Measurements from ENCODE around the gene SMURF2.
"Not testable (repeated sequence)": the region's sequence is repeated elsewhere in the genome, so short reads cannot be mapped to it uniquely, and the experiment has no call there.

Gene SMURF2

DNA sequence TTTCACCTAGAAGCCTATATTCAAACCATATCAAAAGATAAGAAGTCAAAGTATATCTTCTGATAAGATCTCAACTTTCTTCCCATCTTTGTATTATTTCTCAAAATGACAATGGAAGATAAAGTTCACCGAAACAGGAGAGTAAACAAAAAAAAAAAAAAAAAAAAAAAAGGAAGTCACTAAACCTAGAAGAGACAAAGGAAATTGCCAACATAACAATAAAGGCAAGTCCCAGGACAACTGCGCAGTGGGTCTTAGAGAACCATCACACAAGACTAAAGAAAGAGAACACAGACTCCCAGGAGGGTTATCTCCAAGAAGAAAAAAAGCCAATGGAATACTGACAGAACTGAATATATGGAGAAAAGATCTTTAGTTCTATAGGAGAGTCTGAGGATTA lies 65.7 kb downstream of the SMURF2 start:
- DNase-seq (ENCODE audit: low read depth) = no peak

DNA sequence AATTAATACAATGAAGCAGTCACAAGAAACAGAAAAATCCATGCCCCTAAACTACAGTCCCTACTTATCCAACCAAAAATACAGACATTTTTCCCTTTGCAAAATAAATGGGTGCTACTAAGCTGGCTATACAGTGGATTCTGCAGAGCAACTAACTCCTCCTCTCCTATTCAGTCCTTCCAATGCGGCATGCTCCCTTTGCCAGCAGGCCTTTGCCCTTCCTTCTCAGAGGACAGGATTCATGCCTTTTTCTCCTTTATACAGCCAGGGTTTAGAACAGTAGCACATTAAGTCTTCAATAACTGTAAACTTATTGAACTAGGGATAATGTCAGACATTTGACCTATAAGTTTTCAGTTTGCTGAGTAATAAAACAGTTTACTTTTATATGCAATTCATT lies 70.2 kb downstream of the SMURF2 start:
- DNase-seq (ENCODE audit: low read depth) = no peak

DNA sequence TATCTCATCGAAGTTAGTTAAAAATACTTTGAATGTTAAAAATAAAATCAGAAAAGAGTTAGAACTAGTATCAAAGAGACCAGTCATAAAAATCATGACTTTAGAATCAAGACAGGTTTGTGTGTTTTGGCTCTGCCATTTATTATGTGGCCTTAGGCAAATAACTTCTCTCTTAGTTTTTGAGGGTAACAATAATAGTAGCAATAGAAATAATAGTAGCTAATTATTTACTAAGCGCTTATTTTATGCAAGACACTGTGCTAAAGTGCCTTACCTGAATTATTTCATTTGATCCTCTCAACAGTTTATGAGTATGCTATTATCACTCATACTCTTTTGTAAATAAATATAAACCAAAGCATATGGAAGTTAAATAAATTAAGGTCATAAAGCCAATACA lies 77.0 kb downstream of the SMURF2 start:
- DNase-seq (ENCODE audit: low read depth) = no peak

DNA sequence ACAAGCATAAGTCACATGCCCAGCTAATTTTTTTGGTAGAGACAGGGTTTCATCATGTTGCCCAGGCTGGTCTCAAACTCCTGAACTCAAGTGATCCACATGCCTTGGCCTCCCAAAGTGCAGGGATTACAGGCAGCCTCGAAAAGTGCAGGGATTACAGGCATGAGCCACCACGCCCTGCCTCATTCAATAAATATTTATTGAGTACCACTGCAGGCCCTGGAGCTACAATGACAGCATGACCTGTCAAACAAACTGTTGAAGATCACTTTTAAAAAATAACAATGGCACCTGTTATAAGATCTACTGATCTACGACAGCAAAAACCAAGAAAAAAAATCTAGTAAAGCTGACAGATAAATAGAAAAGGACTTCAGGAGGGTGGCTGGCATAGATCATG lies 79.1 kb downstream of the SMURF2 start:
- DNase-seq (ENCODE audit: low read depth) = no peak

DNA sequence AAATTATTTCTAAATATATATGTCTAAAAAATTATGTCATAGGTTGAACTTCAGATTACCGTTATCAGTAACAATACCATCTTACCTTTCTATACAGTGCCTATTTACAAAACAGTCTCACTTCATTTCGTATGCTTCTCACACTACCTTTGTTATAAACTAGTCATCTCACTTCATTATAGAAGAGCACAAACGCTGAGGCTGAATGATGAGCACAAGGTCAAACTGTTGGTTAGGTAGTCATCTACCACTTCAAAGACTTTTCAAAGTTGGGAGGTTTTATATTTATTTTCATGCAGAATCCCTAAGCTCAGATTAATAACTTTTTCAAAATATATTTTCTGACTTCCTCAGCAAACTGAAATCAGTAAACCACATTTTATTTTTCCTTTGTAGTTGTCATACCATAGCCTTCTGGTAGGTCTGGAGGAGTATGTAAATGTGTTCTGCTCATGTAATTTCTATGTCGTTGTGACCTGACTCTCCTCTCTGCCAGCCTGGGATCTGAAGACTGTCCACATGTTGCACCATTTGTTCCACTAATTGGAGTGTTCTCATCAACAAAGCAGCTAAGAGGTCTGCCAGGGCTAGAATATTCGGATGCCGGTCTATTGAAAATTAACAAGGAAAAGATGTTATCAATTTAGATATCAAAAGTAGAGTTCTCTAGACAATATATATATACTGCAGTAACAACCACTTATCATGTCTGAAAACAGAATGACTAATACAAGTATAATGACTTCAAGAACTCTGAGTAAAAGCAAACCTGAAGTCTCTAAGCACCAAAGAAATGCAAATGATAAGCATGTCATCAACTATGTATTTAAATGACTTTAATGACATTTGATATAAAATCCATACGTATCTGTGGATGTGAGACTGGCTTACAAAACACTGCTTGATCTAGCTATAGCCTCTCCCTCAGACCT lies 81.5 kb downstream of the SMURF2 start:
- no peak for DNase-seq (ENCODE audit: low read depth)

DNA sequence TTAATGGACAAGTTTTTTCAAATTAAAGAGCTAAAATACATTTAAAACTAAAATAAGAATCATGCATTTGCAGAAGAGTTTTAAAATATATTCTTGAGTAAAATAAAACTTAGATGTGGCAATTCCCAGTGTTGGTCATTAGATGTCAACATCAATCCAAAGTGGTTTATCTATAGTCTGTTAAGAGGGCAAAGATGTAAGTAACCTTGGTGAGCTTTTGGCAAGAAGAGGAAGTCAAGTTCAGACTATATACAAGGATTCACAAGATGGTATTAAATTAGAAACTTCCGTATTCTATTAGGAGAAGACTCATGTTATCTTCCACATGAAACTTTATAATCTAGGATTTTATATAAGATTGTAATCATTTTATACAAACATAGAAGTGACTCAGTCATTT lies 82.2 kb downstream of the SMURF2 start:
- no peak for DNase-seq (ENCODE audit: low read depth)

DNA sequence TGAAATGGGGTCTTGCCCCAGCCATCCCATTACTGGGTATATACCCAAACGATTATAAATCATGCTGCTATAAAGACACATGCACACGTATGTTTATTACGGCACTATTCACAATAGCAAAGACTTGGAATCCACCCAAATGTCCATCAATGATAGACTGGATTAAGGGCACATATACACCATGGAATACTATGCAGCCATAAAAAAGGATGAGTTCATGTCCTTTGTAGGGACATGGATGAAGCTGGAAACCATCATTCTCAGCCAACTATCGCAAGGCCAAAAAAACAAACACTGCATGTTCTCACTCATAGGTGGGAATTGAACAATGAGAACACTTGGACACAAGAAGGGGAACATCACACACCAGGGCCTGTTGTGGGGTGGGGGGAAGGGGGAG lies 85.1 kb downstream of the SMURF2 start:
- DNase-seq (ENCODE audit: low read depth) = not testable (repeated sequence)

DNA sequence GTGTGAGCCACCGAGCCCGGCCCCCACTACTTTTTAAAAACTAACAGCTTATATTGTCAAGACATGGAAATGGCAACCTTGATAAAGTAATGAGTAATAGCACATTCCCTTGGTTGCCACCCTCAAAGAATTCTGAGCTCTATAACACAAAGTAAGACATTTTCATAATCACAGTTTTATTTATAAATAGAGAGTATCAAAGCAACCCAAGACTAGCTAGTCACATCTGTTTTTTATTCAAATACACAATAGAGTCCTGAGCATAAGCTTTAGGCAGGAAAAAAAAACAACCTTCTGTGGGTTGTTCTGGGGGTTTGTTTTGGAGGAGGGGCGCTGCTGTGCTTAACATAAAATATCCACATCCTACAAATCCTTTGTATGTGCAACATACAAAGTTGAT lies 86.7 kb downstream of the SMURF2 start:
- no peak for DNase-seq (ENCODE audit: low read depth)

DNA sequence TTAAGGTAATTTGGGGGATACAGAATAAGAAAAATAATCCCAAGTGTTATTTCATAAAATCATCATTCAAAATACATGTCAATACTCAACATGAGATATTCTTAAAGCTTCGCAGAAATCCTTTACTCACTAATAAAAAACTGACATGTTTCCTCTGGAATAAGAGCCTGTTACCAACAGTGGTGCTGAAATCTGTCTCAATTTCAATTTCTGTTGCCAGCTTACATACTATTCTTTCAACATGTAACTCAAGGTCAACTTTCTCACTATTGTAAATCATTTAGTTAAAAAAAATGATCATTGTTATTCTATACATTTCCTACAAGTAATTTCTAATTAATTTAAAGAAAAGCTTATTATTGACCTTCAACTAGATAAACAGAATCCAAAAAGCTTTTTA lies 87.5 kb downstream of the SMURF2 start:
- DNase-seq (ENCODE audit: low read depth) = no peak

DNA sequence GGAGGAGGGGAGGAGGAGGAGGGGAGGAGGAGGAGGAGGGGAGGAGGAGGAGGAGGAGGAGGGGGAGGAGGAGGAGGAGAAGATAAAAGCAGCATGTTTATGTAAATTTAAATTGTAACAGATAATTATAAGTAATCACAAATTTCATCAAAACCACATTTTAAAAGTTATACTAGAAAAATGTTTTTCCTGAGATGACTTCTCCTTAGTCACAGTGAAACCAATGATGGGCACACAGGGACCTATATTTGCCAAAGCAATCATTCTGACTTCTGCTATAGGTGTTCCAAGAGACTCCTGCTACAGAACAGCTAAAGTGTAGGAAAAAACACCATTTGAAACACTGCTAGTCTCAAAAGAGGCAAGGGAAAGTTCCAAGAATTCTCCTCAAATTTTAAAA lies 88.9 kb downstream of the SMURF2 start:
- no peak for DNase-seq (ENCODE audit: low read depth)

DNA sequence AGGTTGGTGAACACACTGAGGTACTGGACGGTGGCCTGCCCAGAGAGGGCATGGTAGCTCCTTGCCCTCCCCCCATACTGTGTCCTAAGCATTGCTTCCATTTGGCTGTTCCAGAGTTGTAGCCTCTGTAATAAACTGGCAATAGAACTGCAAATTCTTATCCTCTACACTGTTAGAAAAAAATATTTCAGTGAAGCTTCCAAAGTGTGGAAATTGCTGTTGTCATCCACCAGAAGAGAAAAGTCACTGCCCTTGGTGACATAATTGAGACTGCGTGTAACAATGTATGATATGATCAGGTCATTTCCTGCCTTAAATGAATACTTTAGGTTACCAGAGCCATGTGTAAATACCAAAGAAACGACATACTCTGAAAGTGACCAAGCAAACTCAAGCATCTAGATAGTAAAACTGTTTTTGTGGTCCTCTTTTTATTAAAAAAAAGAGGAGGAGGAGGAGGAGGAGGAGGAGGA lies 89.4 kb downstream of the SMURF2 start:
- DNase-seq (ENCODE audit: low read depth) = peak; percentile 10

DNA sequence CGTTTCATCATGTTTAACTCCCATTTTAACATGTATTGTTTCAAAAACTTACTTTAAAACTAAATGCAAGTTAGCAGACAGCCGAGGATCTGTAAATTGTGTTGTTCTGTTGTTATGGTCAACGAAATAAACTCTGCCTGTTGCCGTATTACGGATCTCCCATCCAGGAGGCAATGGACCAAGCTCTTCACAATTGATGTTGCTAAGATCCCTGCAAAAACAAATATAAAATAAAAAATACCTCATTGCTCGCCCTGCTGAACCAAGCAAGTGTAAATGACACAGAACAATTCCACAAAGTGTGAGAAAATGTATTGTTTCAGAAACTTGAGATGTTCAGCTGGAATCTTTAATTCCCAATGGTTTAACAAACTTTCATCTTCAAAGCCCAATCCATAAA lies 90.4 kb downstream of the SMURF2 start:
- no peak for DNase-seq (ENCODE audit: low read depth)

DNA sequence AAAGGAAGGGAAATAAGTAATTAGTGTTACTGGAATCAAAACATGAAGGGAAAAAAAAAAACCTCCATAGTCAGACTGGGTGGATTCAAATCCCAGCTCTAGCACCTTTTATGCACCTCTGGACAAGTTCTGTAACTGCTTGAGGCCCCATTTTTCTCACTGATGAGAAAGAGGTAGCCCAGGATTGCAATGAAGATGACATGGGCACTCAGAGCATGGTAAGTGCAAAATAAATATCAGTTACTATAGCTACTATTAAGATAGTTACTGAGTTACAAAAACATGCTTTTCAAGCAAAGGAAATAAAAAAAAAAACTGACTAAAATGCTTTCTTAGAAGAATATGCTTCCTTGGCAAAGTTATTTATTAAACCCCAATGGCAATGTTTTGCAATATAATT lies 96.5 kb downstream of the SMURF2 start:
- no peak for DNase-seq (ENCODE audit: low read depth)

DNA sequence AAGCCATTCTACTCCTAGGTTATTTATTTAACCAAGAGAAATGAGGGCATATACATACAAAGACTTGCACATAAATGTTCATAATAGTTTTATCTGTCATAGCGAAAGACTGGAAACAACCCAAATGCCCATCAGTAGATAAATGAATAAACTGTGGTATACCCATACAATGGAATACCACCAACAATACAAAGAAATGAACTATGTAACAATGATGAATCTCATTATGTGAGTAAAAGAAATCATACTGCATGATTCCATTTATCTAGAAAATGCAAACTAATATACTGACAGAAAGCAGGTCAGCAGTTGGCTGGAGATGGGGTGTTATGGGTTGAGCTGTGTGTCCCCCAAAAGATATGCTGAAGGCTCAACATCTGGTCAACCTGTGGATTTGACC lies 98.0 kb downstream of the SMURF2 start:
- no peak for DNase-seq (ENCODE audit: low read depth)

DNA sequence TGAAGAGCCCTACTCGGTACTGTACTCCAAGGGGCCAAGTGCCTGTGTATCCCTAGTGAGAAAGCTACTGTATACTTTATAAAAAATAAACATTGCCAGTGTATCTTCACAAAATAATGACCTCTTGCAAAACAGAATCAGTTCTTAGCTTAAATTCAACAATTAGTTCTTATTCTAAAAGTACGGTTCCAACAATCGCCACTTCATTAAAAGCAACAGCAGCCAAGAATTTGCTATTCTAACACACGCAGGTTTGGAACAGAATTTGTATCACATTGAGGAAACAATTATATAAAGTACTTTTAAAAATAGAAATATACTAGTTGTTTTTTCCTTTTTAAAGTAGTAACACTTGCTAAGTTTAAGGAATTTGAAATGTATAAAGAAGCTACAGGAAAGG lies 106.8 kb downstream of the SMURF2 start:
- DNase-seq (ENCODE audit: low read depth) = no peak

DNA sequence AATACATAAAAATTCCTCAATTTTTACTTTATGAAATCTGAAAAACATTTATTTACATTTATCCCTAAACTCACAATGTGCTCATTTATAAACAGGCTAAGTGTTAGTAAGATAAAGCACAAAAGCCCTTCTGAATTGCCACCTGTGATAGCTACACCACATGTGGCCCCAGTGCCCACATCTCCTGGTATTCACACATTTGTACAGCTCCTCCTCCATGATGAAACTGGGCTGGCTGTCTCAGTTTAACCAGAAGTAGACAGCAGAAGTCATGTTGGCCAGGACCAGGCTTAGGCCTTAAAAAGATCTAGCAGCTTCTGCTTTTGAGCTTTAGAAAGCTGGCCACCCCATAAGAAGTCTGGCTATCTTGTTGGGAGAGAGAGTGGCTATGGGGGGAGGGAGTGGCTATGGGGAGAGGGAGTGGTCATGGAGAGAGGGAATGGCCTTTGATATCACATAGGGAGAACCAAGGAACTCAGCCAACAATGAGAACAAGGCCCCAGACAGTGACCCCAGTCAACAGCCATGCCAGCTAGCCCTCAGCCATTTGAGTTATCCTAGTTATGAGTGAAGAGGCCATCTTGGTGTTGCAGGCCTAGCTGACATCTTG lies 108.0 kb downstream of the SMURF2 start:
- DNase-seq (ENCODE audit: low read depth) = no peak

DNA sequence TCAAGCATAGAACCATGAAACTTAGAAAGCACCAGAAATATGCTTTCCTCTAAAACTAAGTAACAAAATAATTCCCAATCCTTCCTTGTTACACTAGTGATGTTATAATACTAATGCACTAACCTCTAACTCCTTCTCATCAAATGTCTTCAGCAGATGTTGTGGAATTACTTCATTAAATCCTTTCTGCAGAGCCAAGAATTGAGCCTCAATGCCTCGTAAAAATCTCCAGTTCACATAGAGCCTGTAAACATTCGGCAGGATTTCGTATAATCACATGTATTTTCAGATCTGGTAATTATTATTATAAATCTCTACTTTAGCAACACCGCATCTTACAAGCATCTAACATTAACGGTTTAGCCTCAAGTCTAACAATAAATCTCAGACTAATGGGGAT lies 110.6 kb downstream of the SMURF2 start:
- DNase-seq (ENCODE audit: low read depth) = no peak

DNA sequence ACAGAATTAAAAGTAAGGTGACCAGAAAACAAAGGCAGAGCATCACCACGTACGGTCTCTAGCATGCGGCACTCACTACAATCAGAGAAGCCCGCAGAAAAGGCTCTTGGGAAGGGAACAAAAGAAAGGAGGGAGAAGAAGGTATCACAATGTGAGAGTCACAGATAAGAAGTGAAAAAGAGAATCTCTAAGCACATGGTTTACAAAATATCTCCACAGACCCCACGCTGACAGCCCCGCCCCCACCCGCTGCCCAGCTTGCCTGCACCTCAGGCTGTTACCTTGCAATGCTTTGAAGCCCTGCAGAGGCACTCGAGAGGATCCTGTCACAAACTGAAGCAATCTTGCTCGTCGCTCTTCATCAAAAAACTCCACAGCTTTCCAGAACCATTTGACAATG lies 114.8 kb downstream of the SMURF2 start:
- DNase-seq (ENCODE audit: low read depth) = no peak

DNA sequence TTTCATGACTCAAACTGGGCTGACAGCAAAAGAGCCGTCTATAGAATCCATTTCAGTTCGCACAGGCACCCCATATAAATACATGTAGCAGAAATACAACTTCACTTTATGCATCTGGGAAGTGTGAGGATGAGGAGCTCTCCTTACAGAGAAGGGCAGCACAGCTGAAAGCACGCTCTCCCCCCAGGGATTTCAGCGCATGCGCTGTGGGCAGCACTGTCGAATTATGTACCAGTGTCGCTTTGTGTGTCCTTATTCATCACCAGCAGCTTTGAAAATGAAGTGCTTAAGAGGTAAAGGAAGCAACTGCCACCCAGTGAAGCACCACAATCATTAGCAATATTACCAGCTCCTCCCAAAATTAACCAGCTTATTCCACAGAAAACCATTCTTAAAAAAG lies 115.4 kb downstream of the SMURF2 start:
- no peak for DNase-seq (ENCODE audit: low read depth)

DNA sequence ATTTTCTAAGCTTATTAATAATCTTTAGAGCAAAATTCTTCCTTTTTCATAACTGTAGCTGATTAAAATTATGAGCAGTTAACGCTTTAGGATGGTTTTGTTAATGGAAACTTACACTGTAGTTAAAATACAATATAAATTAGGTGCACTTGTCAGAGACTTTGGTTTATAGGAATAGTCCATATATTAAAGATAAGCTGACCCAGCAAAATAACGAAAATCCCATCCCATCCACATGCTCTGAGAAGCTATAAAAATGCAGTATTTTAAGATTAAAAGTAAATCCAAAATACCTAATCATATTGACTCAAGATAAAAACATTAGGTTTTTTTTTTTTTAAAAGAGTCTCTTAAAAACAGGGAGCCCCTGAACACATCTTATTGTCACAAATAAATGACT lies 117.4 kb downstream of the SMURF2 start:
- DNase-seq (ENCODE audit: low read depth) = no peak

DNA sequence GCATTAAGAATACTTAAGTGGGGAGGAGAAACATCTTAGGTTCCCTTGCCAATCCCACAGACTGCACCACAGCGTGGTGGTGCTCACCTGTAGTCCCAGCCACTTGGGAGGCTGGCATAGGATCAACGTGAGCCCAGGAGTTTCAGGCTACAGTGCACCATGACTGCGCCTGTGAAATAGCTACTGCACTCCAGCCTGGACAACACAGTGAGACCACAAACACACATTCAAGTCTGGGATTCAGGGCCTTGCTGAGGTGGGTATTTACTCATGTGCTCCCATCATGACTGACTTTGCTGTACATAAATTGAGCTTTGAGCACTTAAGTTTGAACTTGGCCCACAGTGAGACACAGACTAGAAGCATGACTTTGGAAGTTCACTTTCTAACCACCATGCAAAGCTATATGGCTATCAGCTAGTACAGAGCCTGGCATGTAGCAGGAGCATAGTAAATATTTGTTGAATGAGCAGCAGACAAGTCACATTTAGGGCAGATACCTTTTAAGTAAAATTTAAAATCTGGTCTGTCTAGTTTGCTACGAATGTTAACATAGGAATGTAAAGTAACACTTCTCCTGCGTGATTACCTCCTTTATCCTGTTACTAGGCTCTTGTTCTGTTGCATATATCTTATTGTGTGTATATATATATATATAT lies 121.9 kb downstream of the SMURF2 start:
- no peak for DNase-seq (ENCODE audit: low read depth)

DNA sequence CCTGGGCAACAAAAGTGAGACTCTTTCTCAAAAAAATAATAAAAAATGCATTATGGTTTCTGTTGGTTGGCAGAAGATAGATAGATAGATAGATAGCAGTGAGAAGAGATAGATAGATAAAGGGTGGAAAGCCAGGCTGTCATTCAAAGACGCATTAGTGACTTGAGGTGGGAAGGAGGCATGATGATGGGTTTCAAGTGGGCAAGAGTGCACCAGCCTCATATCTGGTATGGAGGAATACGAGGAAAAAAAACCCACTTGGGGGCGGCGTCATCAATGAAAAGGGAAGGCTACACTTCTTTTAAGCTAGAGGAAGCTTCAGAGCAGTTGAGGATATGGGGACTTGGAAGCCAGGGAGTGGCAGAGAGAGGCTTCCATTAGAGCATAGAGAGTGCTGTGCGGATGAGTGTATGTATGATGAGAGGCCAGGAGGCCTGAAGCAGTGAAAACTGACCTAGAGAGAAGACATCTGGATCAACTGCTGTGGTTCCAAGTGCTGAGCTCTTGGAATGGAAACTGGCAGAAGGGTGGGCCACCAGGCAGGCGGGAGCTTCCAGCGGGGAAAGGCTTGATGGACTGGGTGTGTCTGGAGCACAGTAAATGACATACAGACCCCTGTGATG lies 123.5 kb downstream of the SMURF2 start:
- DNase-seq (ENCODE audit: low read depth) = no peak

DNA sequence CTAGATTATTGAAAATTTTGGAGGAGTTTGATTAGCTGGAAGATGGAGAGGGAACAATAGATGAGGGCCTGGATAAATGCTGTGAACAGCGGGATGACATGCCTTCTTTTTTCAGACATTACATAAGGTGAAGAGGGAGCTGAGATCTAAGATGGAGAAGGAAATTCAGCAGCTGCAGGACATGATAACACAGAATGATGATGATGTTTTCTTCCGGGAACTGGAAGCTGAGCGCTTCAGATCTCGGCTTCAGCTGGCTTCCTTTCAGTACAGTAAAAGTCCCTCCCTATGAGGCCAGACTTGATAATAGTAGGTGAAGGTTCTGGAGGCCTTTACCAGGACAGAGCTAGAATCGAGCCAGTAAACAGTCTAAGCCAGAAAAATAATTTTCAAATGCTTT lies 124.6 kb downstream of the SMURF2 start:
- no peak for DNase-seq (ENCODE audit: low read depth)
